RCC 7860 (cell line): ENCODE measurements around the gene PTPN4.
"Not testable (repeated sequence)": the region's sequence is repeated elsewhere in the genome, so short reads cannot be mapped to it uniquely, and the experiment has no call there.

ENCODE experiments used
- DNase-seq: peaks from one replicate; pipeline ENCODE4 v3.0.0-alpha.2; 2015; ENCODE audit warnings: low spot score
- FAIRE-seq: peaks from 2 replicates; lab custom pipeline; 2012; peaks lifted over from hg19 to GRCh38; lab: Jason Lieb, UNC

The PTPN4 gene

DNA sequence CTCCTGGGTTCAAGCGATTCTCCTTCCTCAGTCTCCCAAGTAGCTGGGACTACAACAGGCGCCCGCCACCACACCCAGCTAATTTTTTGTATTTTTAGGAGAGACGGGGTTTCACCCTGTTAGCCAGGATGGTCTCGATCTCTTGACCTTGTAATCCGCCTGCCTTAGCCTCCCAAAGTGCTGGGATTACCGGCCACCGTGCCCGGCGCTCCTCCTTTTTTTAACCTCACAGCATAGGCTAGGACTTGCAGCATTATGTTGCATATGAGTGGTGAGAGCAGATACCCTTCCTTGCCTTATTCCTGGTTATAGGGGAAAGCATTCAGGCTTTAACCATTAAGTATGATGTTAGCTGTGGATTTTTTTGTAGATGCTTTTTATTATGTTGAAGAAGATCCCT lies 42.3 kb downstream of the PTPN4 start:
- DNase-seq, FAIRE-seq: not testable (repeated sequence)

DNA sequence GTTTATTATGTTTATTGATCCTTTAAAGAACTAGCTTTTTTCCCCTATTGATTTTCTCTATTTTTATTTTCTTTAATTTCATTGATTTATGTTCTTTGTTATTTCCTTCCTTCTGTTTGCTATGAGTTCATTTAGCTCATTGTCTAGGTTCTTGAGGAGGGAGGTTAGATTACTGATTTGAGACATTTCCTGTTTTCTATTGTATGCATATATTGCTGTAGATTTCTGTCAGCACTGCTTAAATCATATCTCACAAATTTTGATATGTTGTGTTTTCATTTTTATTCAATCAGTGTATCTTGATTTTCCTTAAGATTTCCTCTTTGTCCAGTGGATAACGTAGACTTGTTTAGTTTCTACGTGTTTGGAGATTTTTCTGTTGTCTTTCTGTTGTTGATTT lies 43.4 kb downstream of the PTPN4 start:
- no peak for DNase-seq
- no peak for FAIRE-seq

DNA sequence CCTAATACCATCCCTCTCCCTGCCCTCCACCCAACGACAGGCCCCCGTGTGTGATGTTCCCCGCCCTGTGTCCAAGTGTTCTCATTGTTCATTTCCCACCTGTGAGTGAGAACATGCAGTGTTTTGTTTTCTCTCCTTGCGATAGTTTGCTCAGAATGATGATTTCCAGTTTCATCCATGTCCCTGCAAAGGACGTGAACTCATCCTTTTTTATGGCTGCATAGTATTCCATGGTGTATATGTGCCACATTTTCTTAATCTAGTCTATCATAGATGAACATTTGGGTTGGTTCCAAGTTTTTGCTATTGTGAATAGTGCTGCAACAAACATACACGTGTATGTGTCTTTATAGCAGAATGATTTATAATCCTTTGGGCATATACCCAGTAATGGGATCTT lies 44.7 kb downstream of the PTPN4 start:
- not testable (repeated sequence) for FAIRE-seq, DNase-seq

DNA sequence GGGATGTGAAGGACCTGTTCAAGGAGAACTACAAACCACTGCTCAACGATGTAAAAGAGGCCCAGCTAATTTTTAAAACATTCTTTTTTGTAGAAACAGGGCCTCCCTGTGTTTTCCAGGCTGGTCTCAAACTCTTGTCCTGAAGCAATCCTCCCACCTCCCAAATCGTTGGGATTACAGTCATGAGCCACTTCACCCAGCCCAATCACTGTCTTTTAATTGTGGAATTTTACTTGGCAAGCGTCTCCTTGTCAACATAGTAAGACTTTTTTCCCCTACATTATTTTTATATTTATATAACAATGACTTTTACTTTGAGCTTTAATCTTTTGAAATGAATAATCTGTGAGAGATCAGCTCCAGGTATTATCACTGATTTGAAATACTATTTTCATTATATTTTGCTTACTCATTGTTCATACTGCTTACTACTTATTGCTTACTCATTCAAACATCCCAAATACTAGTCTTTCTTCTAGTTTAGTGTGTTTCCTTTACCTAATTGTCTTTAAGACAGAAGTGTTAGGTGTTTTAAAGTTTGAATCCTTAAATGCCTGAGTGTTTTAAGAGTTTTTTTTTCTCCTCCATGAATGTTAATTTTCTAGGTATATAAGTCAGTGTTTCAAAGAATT lies 48.9 kb downstream of the PTPN4 start:
- DNase-seq (no peak), FAIRE-seq (peak; percentile 27)

DNA sequence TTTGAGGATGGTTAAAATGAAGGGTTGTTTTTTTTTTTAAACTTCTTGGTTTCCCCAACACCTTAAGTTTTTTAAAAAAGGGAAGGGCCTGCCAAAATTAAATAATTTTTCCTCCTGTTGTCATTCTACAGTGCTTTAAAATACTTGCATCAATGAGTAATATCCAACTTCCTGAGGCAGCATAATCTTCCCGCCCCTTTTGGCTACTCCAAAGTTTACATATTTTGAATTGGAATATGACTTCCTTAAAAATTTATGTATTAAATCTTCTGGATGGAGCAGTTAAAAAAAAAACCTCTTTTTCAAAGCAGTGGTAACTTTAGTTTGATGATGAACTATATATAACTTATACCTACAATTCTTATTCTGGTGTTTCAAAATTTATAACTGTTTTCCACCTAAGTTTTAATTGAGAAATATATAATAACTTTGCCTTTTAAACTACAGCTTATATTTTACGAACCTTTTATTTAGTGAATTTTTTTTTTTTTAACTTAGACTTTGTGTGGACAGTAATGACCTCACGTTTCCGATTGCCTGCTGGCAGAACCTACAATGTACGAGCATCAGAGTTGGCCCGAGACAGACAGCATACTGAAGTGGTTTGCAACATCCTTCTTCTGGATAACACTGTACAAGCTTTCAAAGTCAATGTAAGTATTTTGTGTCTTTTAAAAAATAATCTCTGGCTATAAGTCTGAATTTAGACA lies 49.8 kb downstream of the PTPN4 start:
- FAIRE-seq (peak; percentile 34), DNase-seq (no peak)

DNA sequence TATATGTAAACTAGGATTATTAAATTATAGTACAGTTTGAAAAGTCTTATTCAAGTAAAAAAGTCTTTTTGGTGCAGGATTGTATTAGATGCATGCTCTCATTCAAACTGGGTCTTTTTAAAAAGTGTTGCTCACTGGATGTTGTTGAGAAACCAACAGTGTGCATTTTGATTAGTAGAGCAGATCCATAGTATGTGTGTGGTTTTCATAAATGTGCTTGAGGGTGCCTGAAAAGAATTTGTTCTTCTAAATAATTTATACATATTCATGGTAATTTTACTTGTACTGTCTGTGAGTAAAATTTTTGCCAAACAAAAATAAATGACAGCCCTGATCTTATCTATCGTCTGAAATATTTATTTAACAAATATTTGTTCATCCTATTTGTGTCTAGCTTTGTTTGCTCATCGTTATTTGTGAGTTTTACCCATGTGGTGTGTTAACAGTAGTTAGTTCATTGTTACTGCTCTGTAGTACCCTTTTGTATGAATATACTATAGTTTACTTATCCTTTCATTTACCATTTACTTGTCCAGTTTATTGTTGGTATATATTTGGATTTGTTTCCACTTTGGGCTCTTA lies 50.4 kb downstream of the PTPN4 start:
- no peak for FAIRE-seq
- no peak for DNase-seq

DNA sequence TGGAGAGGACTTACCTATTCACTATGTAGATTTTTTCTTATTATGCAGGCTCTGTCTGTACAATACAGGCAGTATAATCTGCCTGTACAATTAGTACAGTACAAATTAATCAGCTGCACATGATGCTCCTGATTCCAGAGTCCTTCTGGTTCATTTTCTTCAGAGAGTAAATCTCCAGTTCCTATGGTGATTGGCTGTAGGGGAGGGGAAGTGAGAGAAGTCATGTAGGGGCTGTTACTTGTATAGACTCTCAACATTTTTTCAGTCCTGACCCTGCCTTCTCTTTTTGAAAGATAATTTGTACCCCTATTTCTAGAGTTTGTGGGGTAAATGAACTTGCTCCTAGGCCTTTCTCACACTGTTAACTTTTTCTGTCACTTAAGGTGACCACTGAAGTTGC lies 54.5 kb downstream of the PTPN4 start:
- FAIRE-seq (no peak), DNase-seq (no peak)

DNA sequence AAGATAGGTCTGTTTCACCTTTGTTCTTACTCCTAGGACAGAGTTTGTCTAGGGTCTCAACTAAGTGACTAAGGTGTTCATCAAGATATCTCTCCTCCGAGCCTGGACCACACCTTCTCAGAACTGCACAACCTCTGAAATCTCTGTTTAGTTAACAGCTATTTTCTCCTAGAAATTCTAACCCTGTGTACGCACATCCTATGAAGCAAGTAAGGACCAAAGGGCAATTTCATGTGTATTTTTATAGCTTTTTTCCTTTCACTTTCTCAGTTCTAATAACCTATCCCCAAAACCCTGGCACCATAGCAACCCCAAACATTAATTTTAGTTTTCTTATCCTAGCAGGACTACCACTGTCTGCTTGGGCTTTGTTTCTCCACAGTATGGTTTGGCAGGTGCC lies 59.1 kb downstream of the PTPN4 start:
- FAIRE-seq, result no peak
- DNase-seq, result no peak

DNA sequence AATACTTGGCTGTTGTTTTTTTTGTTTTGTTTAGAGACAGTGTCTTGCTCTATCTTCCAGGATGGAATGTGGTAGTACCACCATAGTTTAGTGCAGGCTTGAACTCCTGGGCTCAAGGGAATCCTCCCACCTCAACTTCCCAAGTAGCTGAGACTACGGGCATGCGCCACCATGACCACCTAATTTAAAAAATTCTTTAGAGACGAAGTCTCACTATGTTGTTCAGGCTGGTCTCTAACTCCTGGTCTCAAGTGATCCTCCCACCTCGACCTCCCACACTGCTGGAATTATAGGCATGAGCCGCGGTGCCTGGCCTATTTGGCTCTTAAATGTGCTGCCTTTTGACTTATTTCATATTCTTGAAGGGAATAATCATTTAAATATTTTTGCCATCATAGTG lies 60.1 kb downstream of the PTPN4 start:
- FAIRE-seq, result no peak
- no peak for DNase-seq

DNA sequence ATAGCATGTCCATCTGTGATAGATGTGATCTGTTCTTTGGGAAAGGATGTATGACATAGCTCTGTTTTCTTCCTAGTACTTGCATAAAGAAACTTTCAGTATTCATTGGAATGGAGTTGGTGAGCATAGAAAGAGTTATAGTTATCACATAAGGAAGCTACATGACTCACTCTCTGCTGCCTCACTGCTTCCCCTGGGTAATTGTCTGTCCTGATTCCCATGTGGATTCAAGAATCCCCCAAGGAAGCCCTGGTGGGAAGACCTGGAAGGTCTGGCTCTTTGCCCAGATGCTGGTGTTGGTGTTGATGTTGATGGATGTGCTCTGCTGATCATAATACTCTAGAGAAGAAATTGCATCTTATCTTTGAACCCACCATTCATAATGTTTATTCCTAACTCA lies 60.6 kb downstream of the PTPN4 start:
- FAIRE-seq (peak; percentile 89), DNase-seq (peak; percentile 71)

DNA sequence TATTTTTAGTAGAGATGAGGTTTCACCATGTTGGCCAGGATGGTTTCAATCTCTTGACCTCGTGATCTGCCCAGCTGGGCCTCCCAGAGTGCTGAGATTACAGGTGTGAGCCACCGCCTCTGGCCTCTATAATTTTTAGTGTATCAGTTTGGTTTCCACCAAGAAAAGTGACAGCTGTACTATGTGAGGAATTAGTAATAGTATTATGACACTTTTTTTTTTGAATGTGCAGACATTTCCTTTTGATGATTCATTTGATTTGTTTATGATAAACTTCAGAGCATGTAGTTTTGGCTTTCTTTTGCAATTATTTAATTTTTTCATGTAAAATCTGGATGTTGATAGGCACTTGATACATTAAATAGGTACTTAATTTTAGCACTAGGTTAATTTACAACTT lies 61.5 kb downstream of the PTPN4 start:
- no peak for FAIRE-seq

DNA sequence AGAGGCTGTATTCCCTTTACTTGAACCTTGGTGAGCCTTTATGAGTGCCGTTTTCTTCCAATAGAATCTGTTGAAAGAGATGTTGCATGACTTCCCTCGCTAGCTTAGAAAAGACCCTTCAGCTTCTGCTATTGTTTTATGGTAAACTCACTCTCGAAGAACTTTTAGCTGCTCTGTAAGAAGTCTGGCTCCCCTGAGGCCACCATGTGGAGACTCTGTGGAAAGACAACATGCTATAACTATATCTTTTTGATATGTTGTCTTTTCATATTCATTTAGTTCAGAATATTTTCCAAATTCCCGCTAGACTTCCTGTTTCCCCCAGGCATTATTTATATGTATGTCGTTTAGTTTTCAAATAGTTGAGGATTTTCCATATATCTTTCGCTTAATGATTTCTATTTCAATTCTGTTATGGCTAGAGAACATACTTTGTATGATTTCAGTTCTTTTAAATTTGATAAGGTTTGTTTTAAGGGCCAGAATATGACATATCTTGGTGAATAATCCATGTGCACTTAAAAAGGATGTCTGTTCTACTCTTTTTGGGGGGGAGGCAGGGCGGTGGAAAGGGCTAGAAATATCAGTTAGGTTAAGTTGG lies 64.1 kb downstream of the PTPN4 start:
- FAIRE-seq (peak; percentile 56), DNase-seq (no peak)

More for the DNA sequence above, 61.5 kb downstream of the PTPN4 start:
- no peak for DNase-seq

DNA sequence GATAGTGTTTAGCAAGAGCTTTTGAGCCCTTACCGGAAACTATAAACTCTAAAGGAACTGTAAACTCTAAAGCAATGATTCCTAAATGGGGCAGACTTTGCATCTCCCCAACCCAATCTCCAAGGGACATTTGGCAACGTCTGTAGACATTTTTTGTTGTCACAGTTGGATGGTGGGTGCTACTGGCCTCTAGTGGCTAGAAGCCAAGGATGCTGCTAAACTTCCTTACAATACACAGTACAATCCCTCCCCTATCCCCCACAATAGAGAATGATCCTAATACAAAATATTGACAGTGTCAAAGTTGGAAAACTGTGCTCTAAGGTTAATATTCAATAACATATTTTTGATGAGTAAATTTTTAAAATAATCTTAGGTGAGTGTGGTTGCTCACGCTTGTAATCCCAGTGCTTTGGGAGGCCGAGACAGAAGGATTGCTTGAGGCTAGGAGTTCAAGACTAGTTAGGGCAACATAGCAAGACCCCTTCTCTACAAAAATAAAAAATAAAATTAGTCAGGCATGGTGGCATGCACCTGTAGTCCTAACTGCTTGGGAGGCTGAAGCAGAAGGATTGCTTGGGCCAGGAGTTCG lies 66.7 kb downstream of the PTPN4 start:
- DNase-seq (peak; percentile 29), FAIRE-seq (peak; percentile 11)

DNA sequence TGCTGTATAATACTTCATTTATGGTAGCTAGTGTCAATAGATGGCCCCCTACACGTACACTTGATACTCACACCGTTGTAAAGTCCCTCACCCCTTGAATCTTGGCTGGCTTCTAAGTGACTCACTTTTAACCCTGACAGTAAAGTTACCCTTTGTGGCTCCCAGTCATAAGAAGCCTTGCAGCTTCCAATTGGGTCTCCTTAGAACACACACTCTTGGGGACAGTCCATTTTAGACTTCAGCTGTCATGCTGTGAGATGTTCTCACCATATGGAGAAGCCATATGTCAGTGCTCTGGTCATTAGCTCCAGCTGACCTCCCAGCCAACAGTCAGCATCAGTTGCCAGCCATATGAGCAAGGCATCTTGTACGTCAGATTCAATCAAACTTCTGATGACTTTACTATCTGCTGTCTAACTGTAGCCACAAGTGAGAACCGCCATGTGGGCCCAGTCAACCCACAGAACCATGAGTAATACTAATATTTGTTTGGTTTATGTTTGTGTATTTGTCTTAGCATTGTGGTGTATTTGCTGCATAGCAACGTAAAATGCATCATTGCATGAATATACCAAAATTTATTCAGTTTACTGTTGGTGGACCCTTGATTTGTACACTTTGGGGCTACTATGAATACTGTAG lies 68.3 kb downstream of the PTPN4 start:
- DNase-seq (no peak), FAIRE-seq (no peak)

DNA sequence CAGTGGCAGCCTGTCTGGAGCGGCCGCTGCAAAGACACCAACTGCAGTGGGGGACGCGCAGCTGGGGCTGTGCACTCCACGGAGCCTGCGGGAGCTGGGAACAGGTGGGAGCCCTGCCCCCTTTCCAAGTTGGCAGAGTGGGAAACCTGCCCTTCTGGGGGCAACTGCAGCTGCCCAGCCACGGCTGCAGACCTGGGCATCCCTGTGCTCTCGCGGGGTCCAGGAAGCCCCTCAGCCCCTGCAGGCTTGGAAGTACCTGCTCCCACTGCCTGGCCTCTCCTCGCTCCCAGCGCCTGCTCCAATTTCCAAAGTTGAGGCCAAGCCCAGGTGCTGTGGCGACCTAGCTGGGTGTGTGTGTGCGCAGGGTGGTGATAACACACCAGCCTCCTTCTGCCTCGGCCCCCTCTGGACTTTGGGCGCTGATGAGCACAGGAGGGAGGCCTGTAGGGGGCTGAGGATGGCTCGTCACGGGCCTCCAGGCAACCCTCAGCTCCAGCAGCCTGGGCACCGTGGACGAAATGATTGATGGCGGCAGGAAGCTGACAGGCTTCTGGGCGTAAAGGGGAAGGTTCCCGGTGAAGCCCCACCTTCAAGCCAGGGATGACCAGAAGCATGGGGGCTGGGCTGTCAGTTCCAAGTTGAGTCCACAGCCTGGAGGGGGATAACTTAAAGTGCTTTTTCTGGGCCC lies 76.9 kb downstream of the PTPN4 start:
- FAIRE-seq (no peak), DNase-seq (no peak)

DNA sequence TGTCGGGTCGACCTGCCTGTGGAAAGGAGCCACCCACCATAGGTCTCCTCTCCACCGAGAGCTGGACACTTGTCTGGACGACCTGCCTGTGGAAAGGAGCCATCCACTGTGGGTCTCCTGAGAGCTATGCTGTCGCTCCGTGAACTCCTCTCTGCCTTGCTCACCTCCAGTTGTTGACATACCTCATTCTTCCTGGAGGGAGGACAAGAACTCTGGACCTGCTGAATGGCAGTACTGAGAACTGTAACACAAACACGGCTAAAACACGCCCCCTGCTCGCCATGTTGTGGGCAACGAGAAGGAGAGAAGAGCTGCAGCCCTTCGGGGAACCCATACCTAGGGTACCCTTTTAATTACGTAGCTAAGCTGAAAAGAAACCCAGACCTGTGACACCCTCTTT lies 77.6 kb downstream of the PTPN4 start:
- FAIRE-seq, result no peak
- no peak for DNase-seq

DNA sequence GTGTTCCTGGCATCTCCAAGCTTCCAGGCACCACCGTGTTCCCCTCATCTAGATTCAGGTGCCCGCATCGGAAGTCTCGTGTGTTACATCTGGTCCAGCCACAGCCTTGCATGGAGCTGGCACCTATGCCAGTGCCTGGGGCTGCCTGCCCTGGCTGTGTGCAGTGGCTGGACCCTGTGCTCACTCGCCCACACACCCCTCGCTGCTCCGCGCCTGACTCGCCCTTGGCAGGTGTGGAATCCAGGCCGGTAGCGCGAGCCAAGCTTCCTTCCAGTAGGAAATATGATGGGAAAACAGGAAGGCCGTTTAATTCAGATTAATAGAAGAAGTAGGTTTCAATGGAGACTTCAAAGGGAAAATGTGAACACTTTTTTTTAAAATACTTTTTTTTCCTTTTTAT lies 78.0 kb downstream of the PTPN4 start:
- no peak for DNase-seq
- no peak for FAIRE-seq

DNA sequence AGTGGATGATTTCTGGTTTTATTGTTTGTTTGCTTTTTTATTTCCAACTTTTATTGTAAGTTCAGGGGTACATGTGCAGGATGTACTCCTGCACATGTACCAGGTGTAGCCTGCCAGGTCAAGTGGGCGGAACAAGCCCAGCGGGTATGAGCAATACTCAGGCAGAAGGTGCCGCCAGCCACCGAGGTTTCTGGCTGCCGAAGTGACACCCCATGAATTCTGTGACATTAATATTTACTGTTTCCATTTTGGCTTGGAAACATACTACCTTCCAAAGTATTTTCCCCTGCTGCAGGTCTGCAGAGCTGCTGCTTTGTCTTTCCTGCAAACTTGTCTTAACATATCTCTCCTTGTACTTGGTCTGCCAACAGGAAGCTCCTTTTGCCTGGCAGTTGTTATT lies 78.5 kb downstream of the PTPN4 start:
- DNase-seq (no peak), FAIRE-seq (no peak)

DNA sequence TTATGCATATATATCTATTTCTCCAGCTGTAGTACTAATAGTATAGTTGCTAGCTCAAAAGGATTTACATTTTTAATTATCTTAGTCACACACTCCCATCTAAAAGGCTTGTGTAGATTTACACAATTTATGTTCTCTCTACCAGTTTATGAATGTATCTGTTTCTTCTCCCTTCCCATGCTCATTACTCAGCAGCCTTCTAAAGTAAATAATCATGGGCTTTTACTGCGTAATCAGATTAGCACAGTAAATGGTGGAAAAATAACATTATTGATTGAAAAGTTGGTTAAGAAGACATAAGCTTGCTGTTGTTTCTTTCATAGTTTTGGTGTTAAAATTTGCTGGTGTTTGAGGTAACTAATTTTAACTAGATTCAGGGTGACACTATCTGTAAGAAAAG lies 81.8 kb downstream of the PTPN4 start:
- FAIRE-seq (no peak), DNase-seq (no peak)

DNA sequence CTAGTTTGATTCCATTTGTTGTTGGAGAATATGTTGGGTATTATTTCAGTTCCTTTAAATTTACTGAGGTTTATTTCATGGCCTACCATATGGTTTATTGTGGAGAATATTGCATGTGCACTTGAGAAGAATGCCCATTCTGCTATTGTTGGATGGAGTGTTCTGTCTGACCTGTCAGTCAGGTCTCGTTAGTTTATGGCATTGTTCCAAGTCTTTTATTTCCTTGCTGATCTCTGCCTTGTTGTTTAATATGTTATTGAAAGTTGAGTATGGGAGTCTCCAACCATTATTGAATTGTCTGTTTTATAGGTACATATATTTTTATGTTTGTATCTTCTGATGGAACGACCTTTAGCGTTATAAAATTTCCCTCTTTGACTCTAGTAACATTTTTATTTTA lies 86.3 kb downstream of the PTPN4 start:
- no peak for FAIRE-seq
- no peak for DNase-seq
